HepG2 (cell line): Measurements from ENCODE around the gene RASA3. TPM values are rescaled to one million over a fixed set of nuclear protein-coding genes. Genes with fewer than 3 reads are reported as not detected.

Experiments used
- ATAC-seq: fragments of 200-7000 bp; cut with Tn5 transposase; 3 replicates; pipeline ENCODE4 v1.9.1; 2020; ENCODE audit warnings: mild to moderate bottlenecking, moderate library complexity
- BruUV-seq: library from RNA; stranded (reverse); fragments of 400-500 nt; replicated peaks from 2 replicates; lab custom pipeline; 2021; lab: Mats Ljungman, UMichigan
- CTCF ChIA-PET: fragments of 300-600 bp; formaldehyde crosslinking; extraction: SDS; loops from one replicate; lab custom pipeline; 2021; ENCODE audit warnings: low total read pairs, inconsistent platforms, low intra/inter-chr PET ratio; lab: Yijun Ruan, JAX
- POLR2A ChIA-PET: fragments of 350-600 bp; sonication (Branson Sonifier 250); formaldehyde crosslinking; loops from one replicate; lab custom pipeline; 2020; ENCODE audit warnings: antibody characterized with exemption, inconsistent platforms; lab: Yijun Ruan, JAX
- DNase-seq: peaks from one replicate; pipeline ENCODE4 v3.0.0-alpha.2; 2015; ENCODE audit warnings: low spot score
- FAIRE-seq: peaks from 3 replicates; lab custom pipeline; 2011; peaks lifted over from hg19 to GRCh38; lab: Jason Lieb, UNC
- H2AFZ ChIP-seq: one replicate; pipeline ENCODE4 v1.6.1; 2011; ENCODE audit warnings: low read length, inconsistent platforms
- H3K27ac ChIP-seq: fragments of 300-600 bp; 3 replicates; pipeline ENCODE4 v1.8.0; 2011; ENCODE audit warnings: mixed run types, mild to moderate bottlenecking, mixed read lengths, low read length, inconsistent platforms; ENCODE audit not compliant: insufficient read depth; ENCODE audit errors: extremely low read length
- H3K27me3 ChIP-seq, 2 experiments: fragments of 200-600 bp in 1 of 2; 2 replicates in 1 of 2; 3 replicates in 1 of 2; pipeline versions ENCODE4 v1.6.0 to v1.8.0; 2011; ENCODE audit warnings: low read length in 2 of 2, mild to moderate bottlenecking in 2 of 2, moderate library complexity in 2 of 2, inconsistent platforms in 1 of 2; ENCODE audit not compliant: insufficient read depth in 2 of 2, control insufficient read depth in 1 of 2
- H3K36me3 ChIP-seq, 2 experiments: fragments of 200-600 bp in 1 of 2; replicated peaks in 1 of 2; 2 replicates in 1 of 2; 3 replicates in 1 of 2; pipeline versions ENCODE4 v1.5.1 to v1.8.0; 2011; ENCODE audit warnings: low read length in 2 of 2, inconsistent platforms in 1 of 2; ENCODE audit not compliant: insufficient read depth in 2 of 2, control insufficient read depth in 1 of 2
- H3K4me1 ChIP-seq: 2 replicates; pipeline ENCODE4 v1.5.1; 2012; ENCODE audit warnings: low read length, inconsistent platforms; ENCODE audit not compliant: insufficient read depth
- H3K4me2 ChIP-seq: 2 replicates; pipeline ENCODE4 v1.6.0; 2011; ENCODE audit warnings: low read depth, low read length, inconsistent platforms
- H3K4me3 ChIP-seq, 3 experiments: fragments of 200-600 bp in 1 of 3; sonication (generic), shearing (Covaris generic) in 1 of 3; replicated peaks in 1 of 3; 2 replicates each; pipeline ENCODE4 v1.5.1; 2011 to 2016; ENCODE audit warnings: low read length in 3 of 3, inconsistent platforms in 2 of 3, low read depth in 2 of 3, mild to moderate bottlenecking in 2 of 3, control low read depth in 1 of 3, mixed read lengths in 1 of 3; ENCODE audit not compliant: insufficient read depth in 1 of 3
- H3K79me2 ChIP-seq: one replicate; pipeline ENCODE4 v1.6.1; 2011; ENCODE audit warnings: low read length, inconsistent platforms; ENCODE audit not compliant: insufficient read depth
- H3K9ac ChIP-seq: 2 replicates; pipeline ENCODE4 v1.6.0; 2011; ENCODE audit warnings: mild to moderate bottlenecking, low read depth, low read length, inconsistent platforms; ENCODE audit not compliant: insufficient read depth
- H3K9me3 ChIP-seq: 2 replicates; pipeline ENCODE4 v1.5.1; 2012; ENCODE audit warnings: mild to moderate bottlenecking, low read length
- H4K20me1 ChIP-seq: 2 replicates; pipeline ENCODE4 v1.6.0; 2011; ENCODE audit warnings: inconsistent platforms, mild to moderate bottlenecking, low read length, moderate library complexity; ENCODE audit not compliant: insufficient read depth
- ARID2 ChIP-seq: sonication (generic); formaldehyde crosslinking; IDR thresholded peaks from 2 replicates; pipeline ENCODE4 v1.8.1; 2022; ENCODE audit warnings: mild to moderate bottlenecking, missing genetic modification reagents, borderline replicate concordance
- ARNTL ChIP-seq: sonication (generic); formaldehyde crosslinking; IDR thresholded peaks from 2 replicates; pipeline ENCODE4 v1.4.0; 2020; ENCODE audit warnings: mild to moderate bottlenecking, missing genetic modification reagents
- BCL6 ChIP-seq: IDR thresholded peaks from 2 replicates; pipeline ENCODE4 v1.6.1; 2016; ENCODE audit warnings: missing genetic modification reagents, missing compliant biosample characterization
- HNRNPLL ChIP-seq: fragments of 200-400 bp; formaldehyde crosslinking; IDR thresholded peaks from 2 replicates; pipeline ENCODE4 v1.6.1; 2017; ENCODE audit warnings: mild to moderate bottlenecking, low read depth, low read length; ENCODE audit not compliant: poor library complexity, severe bottlenecking
- KDM6A ChIP-seq: IDR thresholded peaks from 2 replicates; pipeline ENCODE4 v1.6.1; 2016; ENCODE audit warnings: low read depth
- MAFF ChIP-seq: IDR thresholded peaks from 2 replicates; pipeline ENCODE4 v1.6.1; 2011; ENCODE audit warnings: low read depth, low read length, improper control_type of control experiment
- NFKB2 ChIP-seq: sonication (generic); formaldehyde crosslinking; IDR thresholded peaks from 2 replicates; pipeline ENCODE4 v1.4.0; 2020; ENCODE audit warnings: missing genetic modification reagents, borderline replicate concordance
- POLR2AphosphoS2 ChIP-seq: IDR thresholded peaks from 2 replicates; pipeline ENCODE4 v1.6.1; 2011; ENCODE audit warnings: low read depth, low read length, improper control_type of control experiment
- SNAPC2 ChIP-seq: sonication (generic); formaldehyde crosslinking; IDR thresholded peaks from 2 replicates; pipeline ENCODE4 v1.8.1; 2022; ENCODE audit warnings: mild to moderate bottlenecking, missing genetic modification reagents
- STAT5B ChIP-seq: sonication (generic); formaldehyde crosslinking; IDR thresholded peaks from 2 replicates; pipeline ENCODE4 v1.4.0; 2020; ENCODE audit warnings: missing genetic modification reagents
- THYN1 ChIP-seq: sonication (generic); formaldehyde crosslinking; IDR thresholded peaks from 2 replicates; pipeline ENCODE4 v1.8.1; 2023; ENCODE audit warnings: low read depth, mild to moderate bottlenecking, moderate library complexity, missing genetic modification reagents, borderline replicate concordance
- ZKSCAN8 ChIP-seq: IDR thresholded peaks from 2 replicates; pipeline ENCODE4 v1.6.1; 2016; ENCODE audit warnings: borderline replicate concordance, missing genetic modification reagents, missing compliant biosample characterization
- ZNF652 ChIP-seq: IDR thresholded peaks from 2 replicates; pipeline ENCODE4 v1.6.1; 2016; ENCODE audit warnings: low read depth, borderline replicate concordance
- ZNF792 ChIP-seq: IDR thresholded peaks from 2 replicates; pipeline ENCODE4 v1.6.1; 2016
- WGBS: methylation state at CpG from one replicate; pipeline ENCODE4 v1.1.6; 2017; ENCODE audit warnings: low lambda C conversion rate; 5-methylcytosine and 5-hydroxymethylcytosine counted together
- in situ Hi-C: cut with HindIII; loops from 2 replicates; pipeline ENCODE4 v1.10.0; 2017; ENCODE audit warnings: low pct_unique_long_range_greater_than_20kb; ENCODE audit not compliant: extremely low pct_ligation_motif_present
- intact Hi-C: fragments of 100-400 bp; cut with micrococcal nuclease; formaldehyde crosslinking; loops from one replicate; pipeline ENCODE4 v1.10.0; 2022; ENCODE audit not compliant: unreplicated experiment
- polyA plus RNA-seq, 8 experiments: library from polyadenylated mRNA; depleted of rRNA in 3 of 8; stranded (reverse) in 7 of 8; unstranded in 1 of 8; fragments of >200 nt; fragmentation: Illumina TruSeq in 4 of 8; extraction: Trizol in 4 of 8; gene quantifications; 2 replicates each; pipeline versions ENCODE4 v1.2.1 to v1.2.3, GENCODE V29; 2011 to 2016; ENCODE audit warnings: low read depth in 4 of 8, missing spikeins in 1 of 8, mixed read lengths in 1 of 8; ENCODE audit not compliant: insufficient read depth in 1 of 8
- total RNA-seq, 5 experiments: library from RNA; depleted of rRNA; stranded (reverse); fragments of >200 nt; fragmentation: Illumina TruSeq; extraction: Trizol; gene quantifications; 2 replicates each; pipeline ENCODE4 v1.2.3, GENCODE V29; 2016; ENCODE audit warnings: low read depth in 1 of 5
- TF ChIP-seq, protein P1 (sequence below): sonication (generic); formaldehyde crosslinking; IDR thresholded peaks from 2 replicates; pipeline ENCODE4 v1.8.0; 2023; ENCODE audit warnings: mild to moderate bottlenecking, missing genetic modification reagents
- TF ChIP-seq, protein P2 (sequence below): sonication (generic); formaldehyde crosslinking; IDR thresholded peaks from 2 replicates; pipeline ENCODE4 v1.8.0; 2022; ENCODE audit warnings: mild to moderate bottlenecking, missing genetic modification reagents
- TF ChIP-seq, protein P3 (sequence below): sonication (generic); formaldehyde crosslinking; IDR thresholded peaks from 2 replicates; pipeline ENCODE4 v1.5.0; 2020; ENCODE audit warnings: missing genetic modification reagents
- TF ChIP-seq, protein P4 (sequence below): sonication (generic); formaldehyde crosslinking; IDR thresholded peaks from 2 replicates; pipeline ENCODE4 v1.4.0; 2020; ENCODE audit warnings: missing genetic modification reagents, borderline replicate concordance

The RASA3 gene
- total and polyA plus RNA-seq, 2 of the 13 experiments (the other 11 are each of a cell fraction or from before 2014, with no cell fraction given): 0.05 TPM; not detected in 1

DNA sequence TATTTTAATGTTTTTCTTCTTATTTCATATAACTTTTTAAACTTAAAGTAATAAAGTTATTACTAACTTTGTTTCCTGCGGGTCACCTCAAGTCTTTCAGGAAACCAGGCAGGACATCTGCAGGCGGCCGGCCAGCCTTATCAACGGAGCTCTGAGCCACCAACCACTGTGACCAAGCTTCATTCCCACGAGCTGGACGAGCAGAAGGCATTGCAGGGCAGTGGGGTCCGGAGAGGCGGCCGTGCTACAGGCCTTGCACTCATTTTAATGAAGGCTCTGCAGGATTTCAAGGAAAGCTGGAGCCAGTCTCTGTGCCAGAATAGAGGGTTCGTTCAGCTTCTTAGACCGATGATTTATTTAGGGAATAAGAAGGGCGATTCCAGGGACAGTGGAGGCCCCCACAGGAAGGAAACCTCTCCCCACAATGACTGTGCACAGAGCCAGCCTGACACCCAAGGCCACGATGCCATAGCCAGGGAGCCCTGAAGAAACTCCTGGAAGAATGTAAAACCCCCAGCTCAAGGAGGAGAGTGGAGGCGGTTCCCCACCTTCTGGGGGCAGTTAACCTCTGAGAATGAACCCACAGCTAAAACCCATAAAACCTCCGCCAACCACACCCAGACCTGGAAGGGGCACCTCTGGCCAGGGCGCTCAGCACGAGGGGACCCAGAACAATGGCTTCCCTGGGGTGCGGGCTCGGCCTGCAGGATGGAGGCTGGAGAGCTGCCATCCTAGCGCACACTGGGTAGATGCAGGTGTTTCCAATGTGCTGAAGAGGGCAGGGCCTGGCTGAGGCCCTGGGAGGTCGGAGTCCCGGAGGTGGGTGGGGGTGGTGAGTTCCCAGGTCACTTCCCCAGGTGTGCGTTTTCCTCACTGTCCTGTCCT lies 75.0 kb downstream of the RASA3 start:
- H3K9me3 ChIP-seq: no peaks in the 10 kb centered on the region
- BruUV-seq: no TSS peak
- in situ Hi-C loops (no loop called here), intact Hi-C loops (no loop called here)
- no peak for DNase-seq
- ATAC-seq: no peak
- WGBS: 4% methylated on average over 13 of the region's 23 CpGs
- no peak overlapping the region for H3K4me3 ChIP-seq
- H2AFZ ChIP-seq: no peak overlapping the region
- no peak overlapping the region for H3K27ac ChIP-seq
- no peaks in the 10 kb centered on the region for H3K4me1 ChIP-seq
- no peak for FAIRE-seq
- ChIA-PET CTCF (no interaction called here), POLR2A (no interaction called here)
- H3K27me3 ChIP-seq: peaks cover 11 to 42% of the 10 kb centered on the region in 2 experiments; a peak in 4 of 5 replicates
- H3K36me3 ChIP-seq: no peaks in the 10 kb centered on the region
- H4K20me1 ChIP-seq: no peaks in the 10 kb centered on the region
- H3K79me2 ChIP-seq: no peaks in the 10 kb centered on the region
- H3K4me2 ChIP-seq: no peak overlapping the region
- no peak overlapping the region for H3K9ac ChIP-seq
- TF ChIP-seq POLR2AphosphoS2 (no peak), BCL6 (CRISPR knock-in tag) (no peak), ZKSCAN8 (CRISPR knock-in tag) (no peak), ARNTL (CRISPR knock-in tag) (no peak), ARID2 (CRISPR knock-in tag) (no peak), HNRNPLL (no peak), NFKB2 (CRISPR knock-in tag) (no peak), ZNF792 (CRISPR knock-in tag) (no peak), MAFF (no peak), SNAPC2 (CRISPR knock-in tag) (no peak), KDM6A (no peak), STAT5B (CRISPR knock-in tag) (no peak), ZNF652 (no peak), THYN1 (CRISPR knock-in tag) (no peak)
- TF ChIP-seq, protein P1, sequence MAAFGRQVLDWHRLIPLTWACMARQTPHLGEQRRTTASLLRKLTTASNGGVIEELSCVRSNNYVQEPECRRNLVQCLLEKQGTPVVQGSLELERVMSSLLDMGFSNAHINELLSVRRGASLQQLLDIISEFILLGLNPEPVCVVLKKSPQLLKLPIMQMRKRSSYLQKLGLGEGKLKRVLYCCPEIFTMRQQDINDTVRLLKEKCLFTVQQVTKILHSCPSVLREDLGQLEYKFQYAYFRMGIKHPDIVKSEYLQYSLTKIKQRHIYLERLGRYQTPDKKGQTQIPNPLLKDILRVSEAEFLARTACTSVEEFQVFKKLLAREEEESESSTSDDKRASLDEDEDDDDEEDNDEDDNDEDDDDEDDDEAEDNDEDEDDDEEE (CRISPR knock-in tag): no peak
- TF ChIP-seq, protein P2, sequence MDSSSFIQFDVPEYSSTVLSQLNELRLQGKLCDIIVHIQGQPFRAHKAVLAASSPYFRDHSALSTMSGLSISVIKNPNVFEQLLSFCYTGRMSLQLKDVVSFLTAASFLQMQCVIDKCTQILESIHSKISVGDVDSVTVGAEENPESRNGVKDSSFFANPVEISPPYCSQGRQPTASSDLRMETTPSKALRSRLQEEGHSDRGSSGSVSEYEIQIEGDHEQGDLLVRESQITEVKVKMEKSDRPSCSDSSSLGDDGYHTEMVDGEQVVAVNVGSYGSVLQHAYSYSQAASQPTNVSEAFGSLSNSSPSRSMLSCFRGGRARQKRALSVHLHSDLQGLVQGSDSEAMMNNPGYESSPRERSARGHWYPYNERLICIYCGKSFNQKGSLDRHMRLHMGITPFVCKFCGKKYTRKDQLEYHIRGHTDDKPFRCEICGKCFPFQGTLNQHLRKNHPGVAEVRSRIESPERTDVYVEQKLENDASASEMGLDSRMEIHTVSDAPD: no peak
- TF ChIP-seq, protein P3, sequence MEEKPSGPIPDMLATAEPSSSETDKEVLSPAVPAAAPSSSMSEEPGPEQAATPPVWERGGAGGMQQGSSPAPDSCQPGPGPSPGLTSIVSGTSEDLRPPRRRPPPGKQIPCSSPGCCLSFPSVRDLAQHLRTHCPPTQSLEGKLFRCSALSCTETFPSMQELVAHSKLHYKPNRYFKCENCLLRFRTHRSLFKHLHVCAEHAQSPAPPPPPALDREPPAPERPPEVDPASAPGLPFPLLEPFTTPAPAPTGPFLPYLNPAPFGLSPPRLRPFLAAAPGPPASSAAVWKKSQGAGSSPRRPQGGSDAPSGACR (CRISPR knock-in tag): no peak
- TF ChIP-seq, protein P4, sequence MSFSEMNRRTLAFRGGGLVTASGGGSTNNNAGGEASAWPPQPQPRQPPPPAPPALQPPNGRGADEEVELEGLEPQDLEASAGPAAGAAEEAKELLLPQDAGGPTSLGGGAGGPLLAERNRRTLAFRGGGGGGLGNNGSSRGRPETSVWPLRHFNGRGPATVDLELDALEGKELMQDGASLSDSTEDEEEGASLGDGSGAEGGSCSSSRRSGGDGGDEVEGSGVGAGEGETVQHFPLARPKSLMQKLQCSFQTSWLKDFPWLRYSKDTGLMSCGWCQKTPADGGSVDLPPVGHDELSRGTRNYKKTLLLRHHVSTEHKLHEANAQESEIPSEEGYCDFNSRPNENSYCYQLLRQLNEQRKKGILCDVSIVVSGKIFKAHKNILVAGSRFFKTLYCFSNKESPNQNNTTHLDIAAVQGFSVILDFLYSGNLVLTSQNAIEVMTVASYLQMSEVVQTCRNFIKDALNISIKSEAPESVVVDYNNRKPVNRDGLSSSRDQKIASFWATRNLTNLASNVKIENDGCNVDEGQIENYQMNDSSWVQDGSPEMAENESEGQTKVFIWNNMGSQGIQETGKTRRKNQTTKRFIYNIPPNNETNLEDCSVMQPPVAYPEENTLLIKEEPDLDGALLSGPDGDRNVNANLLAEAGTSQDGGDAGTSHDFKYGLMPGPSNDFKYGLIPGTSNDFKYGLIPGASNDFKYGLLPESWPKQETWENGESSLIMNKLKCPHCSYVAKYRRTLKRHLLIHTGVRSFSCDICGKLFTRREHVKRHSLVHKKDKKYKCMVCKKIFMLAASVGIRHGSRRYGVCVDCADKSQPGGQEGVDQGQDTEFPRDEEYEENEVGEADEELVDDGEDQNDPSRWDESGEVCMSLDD (CRISPR knock-in tag): no peak
